GM18502 (cell line): Measurements from ENCODE around the gene F12.

Source experiments
- ATAC-seq: cut with Tn5 transposase; IDR thresholded peaks from one replicate; pipeline ENCODE4 v1.9.1; 2021; ENCODE audit warnings: mild to moderate bottlenecking; ENCODE audit not compliant: unreplicated experiment, poor library complexity

Gene F12

DNA sequence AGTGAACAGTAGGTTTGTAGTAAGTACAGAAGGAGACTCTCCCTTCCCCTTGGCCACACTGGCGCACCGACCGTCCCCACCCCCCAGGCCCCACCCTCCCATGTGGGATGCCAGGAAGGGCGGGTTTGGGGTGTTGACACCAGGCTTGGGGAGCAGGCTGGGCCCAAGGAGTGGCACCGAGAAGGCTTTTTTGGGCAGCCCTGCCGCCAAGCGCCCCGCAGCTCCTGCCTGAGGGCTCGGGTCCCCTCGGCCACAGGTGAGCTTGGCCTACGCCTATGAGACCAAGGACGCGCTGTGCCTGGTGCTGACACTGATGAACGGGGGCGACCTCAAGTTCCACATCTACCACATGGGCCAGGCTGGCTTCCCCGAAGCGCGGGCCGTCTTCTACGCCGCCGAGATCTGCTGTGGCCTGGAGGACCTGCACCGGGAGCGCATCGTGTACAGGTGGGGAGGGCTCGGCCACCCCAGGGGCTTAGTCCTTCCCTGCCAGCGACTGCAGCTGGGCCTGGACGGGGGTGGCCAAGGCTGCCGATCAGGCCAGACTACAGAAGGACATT lies 24.4 kb upstream of the F12 start:
- no peak for ATAC-seq

DNA sequence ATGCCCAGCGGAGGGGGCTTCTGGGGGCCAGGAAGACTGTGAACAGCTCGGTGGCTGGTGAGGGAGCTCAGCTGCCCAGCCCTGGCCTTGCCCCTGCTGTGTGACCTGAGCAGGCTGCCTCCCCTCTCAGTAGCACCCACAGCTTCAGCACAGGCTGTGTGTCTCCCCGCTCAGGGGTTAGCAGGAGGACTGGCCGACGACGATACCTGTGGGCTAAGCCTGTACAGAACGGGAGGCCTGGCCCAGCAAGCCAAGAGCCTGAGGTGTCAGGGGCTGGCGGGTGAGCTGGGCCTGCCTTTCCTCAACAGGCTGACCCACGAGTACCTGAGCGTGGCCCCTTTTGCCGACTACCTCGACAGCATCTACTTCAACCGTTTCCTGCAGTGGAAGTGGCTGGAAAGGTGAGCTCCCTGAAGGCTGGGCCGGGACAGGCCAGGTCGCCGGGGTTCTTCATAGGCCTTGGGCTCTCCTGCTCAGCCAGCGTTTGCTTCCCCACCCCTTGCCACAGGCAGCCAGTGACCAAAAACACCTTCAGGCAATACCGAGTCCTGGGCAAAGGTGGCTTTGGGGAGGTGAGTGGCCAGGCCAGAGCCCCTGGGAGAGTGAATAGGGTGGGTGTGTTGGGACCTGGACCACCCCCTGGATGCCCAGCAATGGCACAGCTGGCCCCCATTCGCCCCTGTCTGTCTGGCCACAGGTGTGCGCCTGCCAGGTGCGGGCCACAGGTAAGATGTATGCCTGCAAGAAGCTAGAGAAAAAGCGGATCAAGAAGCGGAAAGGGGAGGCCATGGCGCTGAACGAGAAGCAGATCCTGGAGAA lies 23.7 kb upstream of the F12 start:
- no peak for ATAC-seq

- no peak for ATAC-seq
Observed at GRCh38 chr5:177432143-177432838, 22.9 kb upstream of the F12 start.

DNA sequence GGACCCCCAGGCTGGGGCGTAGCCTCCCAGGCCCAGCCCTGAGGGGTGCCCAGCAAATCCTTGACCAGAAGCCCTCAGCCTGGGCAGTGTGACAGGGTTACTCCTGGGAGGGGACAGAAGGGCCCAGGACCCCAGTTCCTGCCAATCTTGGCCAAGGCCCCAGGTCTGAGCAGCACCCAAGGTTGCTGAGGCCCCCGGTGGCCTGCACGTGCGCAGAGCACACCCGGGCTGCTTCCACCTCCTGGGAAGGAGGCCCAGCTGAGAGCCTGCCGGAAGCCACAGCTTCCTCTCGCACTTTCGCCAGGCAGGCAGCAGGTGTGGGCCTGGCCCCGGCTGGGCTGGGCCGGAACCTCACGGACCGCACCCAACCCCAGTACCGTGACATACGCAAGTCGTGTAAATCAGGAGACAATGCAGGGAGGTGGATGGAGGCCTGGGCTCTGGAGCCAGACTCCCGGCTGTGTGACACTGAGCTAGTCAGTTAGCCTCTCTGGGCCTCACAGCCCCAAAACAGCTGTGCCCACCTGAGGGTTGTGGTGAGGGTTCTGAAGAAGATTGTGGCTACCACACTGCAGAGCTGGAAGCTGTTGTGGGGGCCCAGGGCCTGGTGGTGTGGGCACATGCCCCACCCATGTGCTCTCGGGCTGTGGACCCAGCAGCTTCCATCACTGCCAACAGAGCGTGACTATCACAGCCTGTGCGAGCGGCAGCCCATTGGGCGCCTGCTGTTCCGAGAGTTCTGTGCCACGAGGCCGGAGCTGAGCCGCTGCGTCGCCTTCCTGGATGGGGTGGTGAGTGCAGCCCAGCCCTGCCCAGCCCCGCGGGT lies 22.2 kb upstream of the F12 start:
- ATAC-seq, result peak; percentile 60

DNA sequence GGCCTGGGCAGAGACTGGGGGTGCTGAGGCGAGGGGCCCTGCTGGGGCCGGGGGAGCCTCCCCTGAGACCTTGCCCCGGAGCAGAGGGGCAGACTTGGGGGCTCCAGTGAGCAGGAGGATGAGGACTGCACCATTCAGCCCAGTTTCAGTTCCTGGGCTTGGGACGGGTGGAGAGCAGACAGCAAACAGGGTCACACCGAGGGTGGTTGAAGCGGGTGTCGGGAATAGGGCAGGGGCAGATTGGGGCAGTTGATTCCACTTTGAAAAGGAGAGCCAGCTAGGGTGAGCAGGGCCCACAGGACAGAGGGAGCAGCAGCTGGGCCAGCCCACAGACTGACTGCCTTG lies 21.6 kb upstream of the F12 start:
- ATAC-seq, result no peak

GRCh38 chr5:177430140-177430951 lies 21.0 kb upstream of the F12 start:
- no peak for ATAC-seq

- no peak for ATAC-seq
Observed at GRCh38 chr5:177429248-177430040, 20.1 kb upstream of the F12 start.

GRCh38 chr5:177428574-177429217 lies 19.3 kb upstream of the F12 start:
- no peak for ATAC-seq

- no peak for ATAC-seq
Observed at GRCh38 chr5:177427919-177428573, 18.7 kb upstream of the F12 start.

DNA sequence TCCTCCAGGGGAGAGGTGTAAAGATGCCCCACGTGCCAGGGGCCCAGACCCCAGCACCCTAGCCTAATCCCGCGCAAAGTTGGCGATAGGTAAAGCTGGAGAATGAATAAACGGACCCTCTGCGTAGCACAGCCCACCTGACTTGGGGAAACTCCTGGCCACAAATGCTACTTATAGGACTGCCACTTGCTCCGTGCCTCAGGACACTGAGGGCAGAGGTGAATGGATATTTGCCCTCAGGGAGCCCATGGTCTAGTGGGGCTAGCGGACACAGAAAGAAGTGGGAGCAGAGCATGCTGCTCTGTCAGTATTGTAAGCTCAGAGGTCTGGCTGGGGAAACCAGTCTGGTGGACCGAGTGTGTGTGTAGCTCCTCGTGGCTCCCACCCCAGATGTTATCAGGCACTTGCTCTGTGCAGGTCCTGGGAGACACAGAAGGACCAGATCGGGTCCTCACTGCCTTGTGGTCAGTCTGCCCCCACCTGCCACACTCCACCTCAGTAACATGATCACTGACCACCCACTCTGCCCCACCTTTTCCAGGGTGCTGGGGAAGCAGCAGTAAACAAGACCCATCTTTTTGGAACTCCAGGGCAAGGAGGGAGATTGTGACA lies 18.0 kb upstream of the F12 start:
- ATAC-seq, result no peak

DNA sequence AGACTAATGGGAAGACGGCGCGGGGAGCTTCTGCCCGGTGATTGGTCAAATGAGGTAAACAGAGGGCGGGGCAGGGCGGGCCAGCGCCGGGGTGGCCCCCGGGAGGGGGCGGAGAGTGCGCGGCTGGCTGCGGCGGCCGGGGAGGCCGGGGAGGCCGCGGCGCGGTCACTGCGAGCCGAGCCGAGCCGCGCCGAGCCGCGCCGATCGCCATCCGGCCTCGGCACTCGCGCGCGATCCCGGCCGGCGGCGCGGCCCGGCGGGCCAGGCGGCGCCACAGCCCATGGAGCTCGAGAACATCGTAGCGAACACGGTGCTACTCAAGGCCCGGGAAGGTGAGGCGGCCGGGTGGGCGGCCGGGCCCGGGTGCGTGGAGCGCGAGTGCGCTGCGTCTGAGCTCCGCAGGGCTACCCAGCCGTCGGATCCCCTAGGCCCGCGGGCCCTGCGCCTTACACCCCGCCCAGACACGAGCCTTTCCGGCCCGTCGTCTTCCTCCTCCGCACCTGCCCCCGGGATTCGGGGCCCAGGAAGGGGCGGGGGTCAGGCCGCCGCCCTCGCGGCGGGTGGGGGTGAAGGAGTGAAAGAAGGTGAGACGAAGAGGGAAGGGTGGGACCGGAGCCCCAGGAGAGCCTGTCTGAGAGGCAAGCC lies 17.3 kb upstream of the F12 start, which contains the start of gene GRK6:
Gene GRK6 (plus strand): TSS at position 111 of the 645 bp plus-strand sequence. CDS start 170 bp downstream, at position 281.
- peak; percentile 10 for ATAC-seq

DNA sequence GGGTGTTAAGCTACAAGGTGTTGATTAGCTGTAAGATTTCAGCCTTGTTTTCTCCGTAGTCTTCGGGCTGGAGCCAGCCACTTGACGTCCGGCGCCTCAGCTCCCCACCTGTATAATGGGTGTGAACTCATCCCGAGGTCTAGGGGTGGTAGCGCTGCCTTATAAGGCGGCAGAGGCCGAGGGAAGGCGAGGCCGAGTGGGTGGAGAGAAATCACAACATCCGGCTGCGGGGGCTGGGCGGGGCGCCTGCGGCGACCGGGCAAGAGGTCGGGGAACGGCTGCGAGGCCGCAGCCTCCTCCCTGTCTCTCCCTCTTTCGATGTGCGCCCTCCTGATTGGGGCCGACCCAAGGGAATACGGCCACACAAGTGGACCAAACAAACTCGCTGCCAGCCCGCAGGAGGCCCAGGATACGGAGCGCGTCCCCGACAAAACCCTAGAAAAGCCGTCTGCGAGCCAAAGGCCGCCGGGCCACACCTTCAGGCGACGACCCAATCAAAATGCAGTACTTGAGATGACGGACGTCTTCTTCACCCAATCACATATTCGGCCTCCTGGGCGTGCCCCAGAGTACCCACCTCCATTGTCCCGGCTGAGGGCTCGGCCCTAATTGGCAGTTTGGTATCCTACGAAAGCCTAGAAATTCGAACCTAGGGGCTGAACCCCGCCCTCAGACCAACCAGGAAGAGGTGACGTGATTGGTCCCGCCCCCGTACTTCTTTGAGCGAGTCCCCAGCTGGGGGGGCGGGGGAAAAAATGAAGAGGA lies 16.6 kb upstream of the F12 start:
- peak; percentile 78 for ATAC-seq

GRCh38 chr5:177425196-177425800 lies 15.9 kb upstream of the F12 start:
- ATAC-seq, result no peak

DNA sequence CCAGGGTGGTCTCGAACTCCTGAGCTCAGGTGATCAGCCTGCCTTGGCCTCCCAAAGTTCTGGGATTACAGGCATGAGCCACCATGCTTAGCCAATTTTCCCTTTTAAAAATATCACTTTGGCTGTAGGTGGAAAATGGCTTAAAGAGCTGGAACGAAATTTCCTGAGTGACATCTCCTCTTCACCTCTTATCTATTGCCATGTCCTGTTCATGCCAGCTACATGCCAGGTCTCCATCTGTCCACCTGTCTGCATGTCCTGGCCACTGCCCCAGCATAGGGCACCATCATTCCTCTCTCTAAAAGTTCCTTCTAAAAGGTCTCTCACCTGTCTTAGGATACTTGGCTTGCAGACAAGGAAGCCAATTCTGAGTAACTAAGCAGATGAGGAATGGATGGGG lies 14.3 kb upstream of the F12 start:
- no peak for ATAC-seq

DNA sequence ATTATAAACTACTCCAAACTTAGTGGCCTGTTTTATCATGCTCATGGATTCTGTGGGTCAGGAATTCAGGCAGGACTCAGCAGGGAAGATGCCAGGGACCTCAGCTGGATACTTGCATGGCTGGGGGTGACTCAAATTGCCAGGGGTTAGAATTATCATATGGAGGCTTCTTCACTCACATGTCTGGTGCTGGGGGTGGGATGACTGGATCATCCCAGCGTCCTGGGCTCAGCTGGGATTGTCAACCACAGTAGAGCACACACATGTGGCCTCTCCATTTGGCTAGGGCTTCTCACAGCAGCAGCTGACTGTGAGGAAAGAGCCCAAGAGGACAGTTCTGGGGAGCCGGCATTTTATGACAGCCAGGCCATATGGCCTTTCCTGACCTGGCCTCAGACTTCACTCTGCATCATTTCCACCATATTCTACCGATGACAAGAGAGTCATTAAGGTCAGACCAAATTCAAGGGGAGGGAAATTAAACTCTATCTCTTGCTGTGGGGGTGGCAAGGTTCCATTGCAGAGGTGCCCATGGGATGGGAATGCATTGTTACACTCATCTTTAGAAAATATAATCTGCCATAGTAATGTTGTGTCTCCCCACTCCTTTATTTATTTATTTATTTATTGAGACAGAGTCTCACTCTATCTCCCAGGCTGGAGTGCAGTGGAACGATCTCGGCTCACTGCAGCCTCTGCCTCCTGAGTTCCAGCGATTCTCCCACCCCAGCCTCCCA lies 11.9 kb upstream of the F12 start:
- ATAC-seq, result no peak
